ENCODE results near the gene KRTAP22-2. TPM values are rescaled to one million over a fixed set of nuclear protein-coding genes. Genes with fewer than 3 reads are reported as not detected.

KRTAP22-2 gene
- total RNA-seq, 2 donors from 2014 or later = not detected

- ATAC-seq (no peak), DNase-seq (ENCODE audit: low spot score in 2 of 2) (no peak)
- Mint-ChIP-seq H3K9me3 (peaks cover 0 to 4% of the 10 kb centered on the region in 2 donors), H3K36me3 (no peaks in the 10 kb centered on the region), H3K27ac (no peak overlapping the region)
These were observed 7.3 kb downstream of the KRTAP22-2 start for GRCh38 chr21:30582870-30583269.

GRCh38 chr21:30580132-30580531 lies 10.1 kb downstream of the KRTAP22-2 start:
- Mint-ChIP-seq H3K9me3 (peaks cover 0 to 4% of the 10 kb centered on the region in 2 donors), H3K27ac (no peak overlapping the region), H3K36me3 (no peaks in the 10 kb centered on the region)
- no peak for DNase-seq (ENCODE audit: low spot score in 2 of 2)
- ATAC-seq = no peak

- no peak overlapping the region for H3K27ac Mint-ChIP-seq
- ATAC-seq (no peak), DNase-seq (ENCODE audit: low spot score in 2 of 2) (no peak)
- peaks cover 0 to 2% of the 10 kb centered on the region in 2 donors for H3K9me3 Mint-ChIP-seq
- no peaks in the 10 kb centered on the region for H3K36me3 Mint-ChIP-seq
These were observed 10.9 kb downstream of the KRTAP22-2 start for GRCh38 chr21:30579346-30579745.

GRCh38 chr21:30577766-30578165 lies 12.4 kb downstream of the KRTAP22-2 start:
- H3K27ac Mint-ChIP-seq = no peak overlapping the region
- DNase-seq (ENCODE audit: low spot score in 2 of 2) = no peak
- no peak for ATAC-seq
- H3K36me3 Mint-ChIP-seq = no peaks in the 10 kb centered on the region
- H3K9me3 Mint-ChIP-seq = peaks cover 0 to 4% of the 10 kb centered on the region in 2 donors

- Mint-ChIP-seq H3K9me3 (peaks cover 4 to 9% of the 10 kb centered on the region in 2 donors), H3K27ac (no peak overlapping the region), H3K36me3 (no peaks in the 10 kb centered on the region)
- DNase-seq (ENCODE audit: low spot score in 2 of 2) (no peak), ATAC-seq (no peak)
These were observed 22.6 kb downstream of the KRTAP22-2 start for GRCh38 chr21:30567617-30568016.

GRCh38 chr21:30563630-30564029 lies 26.6 kb downstream of the KRTAP22-2 start:
- ATAC-seq (no peak), DNase-seq (ENCODE audit: low spot score in 2 of 2) (no peak)
- Mint-ChIP-seq H3K36me3 (no peaks in the 10 kb centered on the region), H3K27ac (no peak overlapping the region), H3K9me3 (peaks cover 0 to 4% of the 10 kb centered on the region in 2 donors)

- Mint-ChIP-seq H3K27ac (no peak overlapping the region), H3K9me3 (peaks cover 0 to 4% of the 10 kb centered on the region in 2 donors), H3K36me3 (no peaks in the 10 kb centered on the region)
- ATAC-seq (no peak), DNase-seq (ENCODE audit: low spot score in 2 of 2) (no peak)
These were observed 27.1 kb downstream of the KRTAP22-2 start for GRCh38 chr21:30563072-30563471.

- ATAC-seq (no peak), DNase-seq (ENCODE audit: low spot score in 2 of 2) (no peak)
- Mint-ChIP-seq H3K9me3 (peaks cover 0 to 4% of the 10 kb centered on the region in 2 donors), H3K27ac (no peak overlapping the region), H3K36me3 (no peaks in the 10 kb centered on the region)
These were observed 28.2 kb downstream of the KRTAP22-2 start for GRCh38 chr21:30561957-30562356.

- ATAC-seq = no peak
- no peak for DNase-seq (ENCODE audit: low spot score in 2 of 2)
- Mint-ChIP-seq H3K9me3 (peaks cover 0 to 4% of the 10 kb centered on the region in 2 donors), H3K27ac (no peak within 1 kb of the TSS), H3K36me3 (no peaks in the 10 kb centered on the region)
These were observed 28.8 kb downstream of the KRTAP22-2 start, which contains the start of gene KRTAP19-7 for GRCh38 chr21:30561264-30561895. KRTAP19-7 (minus strand) TSS chr21:30561314; CDS start chr21:30561289, 25 bp downstream.

- Mint-ChIP-seq H3K36me3 (no peaks in the 10 kb centered on the region), H3K9me3 (peaks cover 3 to 17% of the 10 kb centered on the region in 2 donors), H3K27ac (no peak overlapping the region)
- DNase-seq (ENCODE audit: low spot score in 2 of 2) (no peak), ATAC-seq (no peak)
These were observed 35.1 kb downstream of the KRTAP22-2 start for GRCh38 chr21:30555095-30555494.

- Mint-ChIP-seq H3K9me3 (peaks cover 5 to 21% of the 10 kb centered on the region in 2 donors), H3K36me3 (no peaks in the 10 kb centered on the region), H3K27ac (no peak overlapping the region)
- no peak for DNase-seq (ENCODE audit: low spot score in 2 of 2)
- ATAC-seq = no peak
These were observed 37.4 kb downstream of the KRTAP22-2 start for GRCh38 chr21:30552782-30553181.

GRCh38 chr21:30541764-30542163 lies 48.4 kb downstream of the KRTAP22-2 start, which contains the start of gene KRTAP19-6:
KRTAP19-6 (minus strand) TSS chr21:30541864; CDS start chr21:30541833, 31 bp downstream.
- DNase-seq (ENCODE audit: low spot score in 2 of 2) = no peak
- H3K9me3 Mint-ChIP-seq = peaks cover 4 to 15% of the 10 kb centered on the region in 2 donors
- ATAC-seq = no peak
- no peaks in the 10 kb centered on the region for H3K36me3 Mint-ChIP-seq
- no peak within 1 kb of the TSS for H3K27ac Mint-ChIP-seq

Other genes starting within 250 kb of the KRTAP22-2 start
- not detected for gene KRTAP23-1, start 241.8 kb downstream of the KRTAP22-2 start, total RNA-seq
- not detected for gene KRTAP13-2, start 218.1 kb downstream of the KRTAP22-2 start, total RNA-seq
- not detected for gene KRTAP13-1, start 194.4 kb downstream of the KRTAP22-2 start, total RNA-seq
- gene KRTAP13-3, start 164.5 kb downstream of the KRTAP22-2 start, total RNA-seq = not detected
- gene KRTAP13-4, start 160.2 kb downstream of the KRTAP22-2 start, total RNA-seq = not detected
- not detected for gene KRTAP15-1, start 150.1 kb downstream of the KRTAP22-2 start, total RNA-seq
- not detected for gene KRTAP19-1, start 110.0 kb downstream of the KRTAP22-2 start, total RNA-seq
- not detected for gene KRTAP19-2, start 103.0 kb downstream of the KRTAP22-2 start, total RNA-seq
- gene KRTAP19-3, start 98.4 kb downstream of the KRTAP22-2 start, total RNA-seq = not detected
- not detected for gene KRTAP19-4, start 93.2 kb downstream of the KRTAP22-2 start, total RNA-seq
- gene KRTAP19-5, start 88.3 kb downstream of the KRTAP22-2 start, total RNA-seq = not detected
- not detected for gene KRTAP19-6, start 48.5 kb downstream of the KRTAP22-2 start, total RNA-seq
- not detected for gene KRTAP19-7, start 29.1 kb downstream of the KRTAP22-2 start, total RNA-seq
- not detected for gene KRTAP6-3, start 2.0 kb upstream of the KRTAP22-2 start, total RNA-seq
- not detected for gene KRTAP6-2, start 8.5 kb upstream of the KRTAP22-2 start, total RNA-seq
- gene KRTAP22-1, start 10.7 kb upstream of the KRTAP22-2 start, total RNA-seq = not detected
- not detected for gene KRTAP6-1, start 23.5 kb upstream of the KRTAP22-2 start, total RNA-seq
- gene KRTAP20-1, start 26.0 kb upstream of the KRTAP22-2 start, total RNA-seq = not detected
- not detected for gene KRTAP20-4, start 30.2 kb upstream of the KRTAP22-2 start, total RNA-seq
- gene KRTAP20-2, start 44.8 kb upstream of the KRTAP22-2 start, total RNA-seq = not detected
- not detected for gene KRTAP20-3, start 52.5 kb upstream of the KRTAP22-2 start, total RNA-seq
- gene KRTAP21-3, start 128.4 kb upstream of the KRTAP22-2 start, total RNA-seq = not detected
- gene KRTAP21-2, start 156.9 kb upstream of the KRTAP22-2 start, total RNA-seq = not detected
- gene KRTAP21-1, start 165.0 kb upstream of the KRTAP22-2 start, total RNA-seq = not detected
- not detected for gene KRTAP8-1, start 222.9 kb upstream of the KRTAP22-2 start, total RNA-seq
- not detected for gene KRTAP7-1, start 239.4 kb upstream of the KRTAP22-2 start, total RNA-seq

Data from activated naive CD4-positive, alpha-beta T cell treated with anti-CD3 and anti-CD28 coated beads, Interleukin-2, amount 50 U/mL, for 72 hours (primary cell).